ENCODE measurements around the gene GIMAP7.
"Not testable (repeated sequence)": the region's sequence is repeated elsewhere in the genome, so short reads cannot be mapped to it uniquely, and the experiment has no call there.

GIMAP7 gene

DNA sequence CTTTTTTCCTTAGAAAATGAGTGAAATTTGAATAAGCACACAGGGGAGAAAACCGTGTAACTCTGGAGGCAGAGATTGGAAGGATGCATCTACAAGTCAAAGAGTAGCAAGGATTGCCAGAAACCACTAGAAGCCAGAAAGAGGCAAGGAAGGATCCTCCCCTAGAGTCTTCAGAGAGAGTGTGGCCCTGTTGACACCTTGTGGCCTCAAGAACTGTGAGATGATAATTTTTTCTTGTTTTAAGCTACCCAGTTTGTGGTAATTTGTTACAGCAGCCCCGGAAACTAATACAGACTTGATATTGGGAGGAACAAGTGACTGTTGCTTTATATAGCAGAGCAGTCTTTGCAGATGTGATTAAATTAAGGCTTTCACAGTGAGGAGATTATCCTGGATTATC is 3.6 kb upstream of the GIMAP7 start:
- Histone ChIP-seq H3K27ac (no peak overlapping the region), H3K4me3 (no peak overlapping the region)
- no peak for TF ChIP-seq CTCF (IDR thresholded peaks at IDR 0.05)
- DNase-seq (ENCODE audit: low spot score): no peak

GRCh38 chr7:150513758-150514157 is 914 bp upstream of the GIMAP7 start:
- peak overlapping the region in 1 of 2 donors; percentile 68 for H3K27ac ChIP-seq
- H3K4me3 ChIP-seq: no peak overlapping the region
- no peak for DNase-seq (ENCODE audit: low spot score)
- no peak for TF ChIP-seq CTCF (IDR thresholded peaks at IDR 0.05)

GRCh38 chr7:150515248-150516147 is 826 bp downstream of the GIMAP7 start:
- DNase-seq (ENCODE audit: low spot score): no peak
- H3K4me3 ChIP-seq: peak overlapping the region; percentile 65
- no peak for TF ChIP-seq CTCF (IDR thresholded peaks at IDR 0.05)
- H3K27ac ChIP-seq: peak overlapping the region in 1 of 2 donors; percentile 68

DNA sequence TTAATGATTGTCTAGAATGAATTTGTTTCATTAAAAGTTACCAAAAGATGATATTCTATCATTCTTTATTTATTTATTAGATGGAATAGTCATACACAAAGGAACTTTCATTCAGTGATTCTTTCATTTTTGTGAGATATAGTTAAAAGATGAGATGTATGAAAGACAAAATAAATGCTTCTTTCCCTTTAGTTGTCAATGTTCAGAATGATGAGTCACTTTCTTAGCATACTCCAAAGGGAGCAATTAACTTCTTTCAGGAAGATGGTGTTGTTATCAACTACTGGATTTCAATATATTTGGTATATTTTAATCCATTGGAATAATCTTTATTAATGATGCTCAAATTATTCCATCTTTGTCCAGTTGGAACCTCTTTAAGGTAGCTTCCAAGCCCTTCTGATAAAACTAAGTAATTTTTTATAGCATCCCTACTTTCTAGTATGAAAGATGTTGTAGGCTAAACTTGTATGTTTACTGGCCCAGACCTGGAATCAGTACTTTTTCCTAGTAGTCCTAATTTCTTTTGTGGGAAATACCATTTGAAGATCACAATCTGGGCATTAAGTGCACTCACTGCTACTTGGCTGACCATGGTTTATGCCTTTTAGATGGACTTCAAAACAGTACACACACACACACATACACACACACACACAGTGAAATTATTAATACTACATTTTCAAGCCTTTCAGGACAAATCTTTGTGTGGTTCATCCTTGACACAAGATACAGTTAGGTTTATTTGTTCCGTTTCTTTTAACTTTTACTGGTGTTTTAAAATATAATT is 2.5 kb downstream of the GIMAP7 start:
- H3K4me3 ChIP-seq: peak overlapping the region; percentile 65
- no peak for TF ChIP-seq CTCF (IDR thresholded peaks at IDR 0.05)
- no peak for DNase-seq (ENCODE audit: low spot score)

GRCh38 chr7:150519310-150519709 is 4.6 kb downstream of the GIMAP7 start:
- TF ChIP-seq CTCF (IDR thresholded peaks at IDR 0.05): no peak
- DNase-seq (ENCODE audit: low spot score): no peak
- H3K27ac ChIP-seq: no peak overlapping the region
- H3K4me3 ChIP-seq: peak overlapping the region; percentile 51

More for the DNA sequence above, 2.5 kb downstream of the GIMAP7 start:
- H3K27ac ChIP-seq: peak overlapping the region in 1 of 2 donors; percentile 6

DNA sequence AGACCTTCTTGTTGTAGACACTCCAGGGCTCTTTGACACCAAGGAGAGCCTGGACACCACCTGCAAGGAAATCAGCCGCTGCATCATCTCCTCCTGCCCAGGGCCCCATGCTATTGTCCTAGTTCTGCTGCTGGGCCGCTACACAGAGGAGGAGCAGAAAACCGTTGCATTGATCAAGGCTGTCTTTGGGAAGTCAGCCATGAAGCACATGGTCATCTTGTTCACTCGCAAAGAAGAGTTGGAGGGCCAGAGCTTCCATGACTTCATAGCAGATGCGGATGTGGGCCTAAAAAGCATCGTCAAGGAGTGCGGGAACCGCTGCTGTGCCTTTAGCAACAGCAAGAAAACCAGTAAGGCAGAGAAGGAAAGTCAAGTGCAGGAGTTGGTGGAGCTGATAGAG is 5.5 kb downstream of the GIMAP7 start:
- Histone ChIP-seq H3K4me3 (peak overlapping the region; percentile 44), H3K27ac (peak overlapping the region in 1 of 2 donors; percentile 34)

GRCh38 chr7:150522931-150523330 is 8.3 kb downstream of the GIMAP7 start:
- H3K27ac ChIP-seq; H3K4me3 ChIP-seq; DNase-seq (ENCODE audit: low spot score): not testable (repeated sequence)

More for the DNA sequence above, 5.5 kb downstream of the GIMAP7 start:
- DNase-seq (ENCODE audit: low spot score): no peak
- TF ChIP-seq CTCF (IDR thresholded peaks at IDR 0.05): no peak

All from coronary artery (tissue), 2 donors.